H54 (cell line): ENCODE measurements around the gene KLRD1.
"Not testable (repeated sequence)": the region's sequence is repeated elsewhere in the genome, so short reads cannot be mapped to it uniquely, and the experiment has no call there.

Experiments
- DNase-seq: peaks from one replicate; pipeline ENCODE4 v3.0.0; 2011; ENCODE audit warnings: low spot score, mixed read lengths; ENCODE audit not compliant: insufficient read length
- FAIRE-seq: peaks from 3 replicates; lab custom pipeline; 2011; peaks lifted over from hg19 to GRCh38; lab: Jason Lieb, UNC
- POLR2A ChIP-seq: IDR thresholded peaks from 2 replicates; pipeline ENCODE4 v1.6.1; 2011; ENCODE audit warnings: low read depth, mild to moderate bottlenecking, low read length

KLRD1 gene

DNA sequence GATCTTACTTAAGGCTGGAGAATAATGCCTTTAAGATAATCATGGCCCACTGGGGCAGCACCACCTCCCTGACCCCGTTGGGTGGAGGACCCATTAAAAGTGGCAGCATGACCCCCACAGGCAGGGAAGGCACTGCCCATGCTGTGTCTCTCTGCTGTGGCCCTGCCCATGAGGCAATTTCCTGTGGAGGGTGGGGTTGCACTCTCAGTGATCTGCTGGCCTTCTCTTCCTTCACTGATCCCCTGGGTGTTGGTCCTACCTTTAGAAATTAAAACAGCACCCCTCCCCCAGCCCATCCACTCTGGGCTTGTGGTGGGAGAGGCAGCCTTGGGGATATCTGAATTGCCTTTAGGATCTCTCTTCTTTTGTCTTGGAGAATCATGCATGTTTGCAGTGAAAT is 64.9 kb downstream of the KLRD1 start:
- no peak for TF ChIP-seq POLR2A
- no peak for DNase-seq
- no peak for FAIRE-seq

DNA sequence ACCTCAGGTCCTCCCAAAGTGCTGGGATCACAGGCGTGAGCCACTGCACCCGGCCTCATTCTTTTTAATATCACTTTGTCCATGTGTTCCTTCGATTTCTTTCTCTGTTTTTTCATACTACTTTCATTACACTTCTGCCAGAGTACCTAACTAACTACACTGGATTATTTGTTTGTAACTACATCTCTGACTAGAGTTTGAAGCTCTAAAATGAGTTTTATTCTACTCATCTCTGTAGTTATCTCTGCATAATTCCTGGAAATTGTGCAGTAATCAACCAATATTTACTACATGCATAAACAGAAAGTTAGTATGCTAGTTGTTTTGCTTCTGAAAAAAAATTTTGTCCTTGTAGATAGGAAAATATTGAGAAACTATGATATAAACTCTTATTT is 67.0 kb downstream of the KLRD1 start:
- DNase-seq (no peak), FAIRE-seq (no peak)
- no peak for TF ChIP-seq POLR2A

DNA sequence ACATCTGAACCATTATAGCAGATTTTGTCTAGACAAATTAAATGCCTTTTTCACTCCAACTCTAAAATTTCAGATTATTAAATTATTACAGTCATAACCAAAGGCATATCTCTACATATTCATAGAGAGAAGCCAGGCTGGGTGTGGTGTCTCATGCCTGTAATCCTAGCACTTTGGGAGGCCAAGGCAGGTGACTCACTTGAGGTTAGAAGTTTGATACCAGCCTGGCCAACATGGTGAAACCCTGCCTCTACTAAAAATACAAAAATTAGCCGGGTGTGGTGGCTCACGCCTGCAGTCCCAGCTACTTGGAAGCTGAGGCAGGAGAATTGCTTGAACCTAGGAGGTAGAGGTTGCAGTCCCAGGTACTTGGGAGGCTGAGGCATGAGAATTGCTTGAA is 71.1 kb downstream of the KLRD1 start:
- FAIRE-seq, DNase-seq: not testable (repeated sequence)
